K562 (cell line): ENCODE data around the gene CACNA2D3. TPM values are rescaled to one million over a fixed set of nuclear protein-coding genes. Genes with fewer than 3 reads are reported as not detected.

Experiments used
- ATAC-seq: fragments of 200-7000 bp; cut with Tn5 transposase; 3 replicates; pipeline ENCODE4 v1.9.1; 2020; ENCODE audit warnings: moderate library complexity
- BruUV-seq: library from RNA; stranded (reverse); fragments of 400-500 nt; replicated peaks from 2 replicates; lab custom pipeline; 2021; lab: Mats Ljungman, UMichigan
- CTCF ChIA-PET: fragments of 300-600 bp; formaldehyde crosslinking; extraction: SDS; loops from one replicate; lab custom pipeline; 2021; ENCODE audit warnings: low intra/inter-chr PET ratio; lab: Yijun Ruan, JAX
- POLR2A ChIA-PET: fragments of 300-600, 350-650 bp; sonication (Branson Sonifier 250); formaldehyde crosslinking; extraction: SDS; loops from one replicate; lab custom pipeline; 2021; ENCODE audit warnings: antibody characterized with exemption, inconsistent platforms; lab: Yijun Ruan, JAX
- DNase-seq, 4 experiments: peaks; one replicate each; pipeline versions ENCODE4 v3.0.0 to v3.0.0-alpha.2; 2011 to 2018; ENCODE audit warnings: low spot score in 3 of 4, mixed read lengths in 3 of 4; ENCODE audit errors: extremely low read depth in 1 of 4
- FAIRE-seq: peaks from 2 replicates; lab custom pipeline; 2011; peaks lifted over from hg19 to GRCh38; lab: Jason Lieb, UNC
- H2AFZ ChIP-seq: 2 replicates; pipeline ENCODE4 v1.6.0; 2011; ENCODE audit warnings: low read depth, low read length, control low read depth, inconsistent platforms
- H3K27ac ChIP-seq: fragments of 200-600 bp; 3 replicates; pipeline ENCODE4 v1.8.0; 2011; ENCODE audit warnings: low read depth, mild to moderate bottlenecking, control low read depth, inconsistent platforms, low read length, moderate library complexity, mixed read lengths; ENCODE audit errors: extremely low read depth
- H3K27me3 ChIP-seq, 2 experiments: fragments of 300-600 bp in 1 of 2; 2 replicates in 1 of 2; 3 replicates in 1 of 2; pipeline versions ENCODE4 v1.6.0 to v1.8.0; 2011; ENCODE audit warnings: inconsistent platforms in 2 of 2, low read length in 2 of 2, mild to moderate bottlenecking in 1 of 2, mixed read lengths in 1 of 2, moderate library complexity in 1 of 2; ENCODE audit not compliant: control insufficient read depth in 2 of 2, insufficient read depth in 2 of 2
- H3K36me3 ChIP-seq: fragments of 300-600 bp; 3 replicates; pipeline ENCODE4 v1.8.0; 2011; ENCODE audit warnings: mild to moderate bottlenecking, low read length, inconsistent platforms; ENCODE audit not compliant: control insufficient read depth, insufficient read depth
- H3K4me1 ChIP-seq, 2 experiments: fragments of 200-600 bp in 1 of 2; replicated peaks in 1 of 2; 2 replicates in 1 of 2; 3 replicates in 1 of 2; pipeline versions ENCODE4 v1.5.1 to v1.8.0; 2011; ENCODE audit warnings: inconsistent platforms in 2 of 2, low read length in 2 of 2, mild to moderate bottlenecking in 1 of 2, mixed read lengths in 1 of 2, moderate library complexity in 1 of 2; ENCODE audit not compliant: control insufficient read depth in 2 of 2, insufficient read depth in 2 of 2
- H3K4me2 ChIP-seq: 2 replicates; pipeline ENCODE4 v1.6.1; 2011; ENCODE audit warnings: low read length, control low read depth, inconsistent platforms, mixed read lengths; ENCODE audit not compliant: insufficient read depth
- H3K4me3 ChIP-seq: fragments of 200-600 bp; sonication (generic), shearing (Covaris generic); 2 replicates; pipeline ENCODE4 v1.5.1; 2016; ENCODE audit warnings: control low read depth, inconsistent platforms
- H3K79me2 ChIP-seq: fragments of 200-600 bp; 3 replicates; pipeline ENCODE4 v1.8.0; 2011; ENCODE audit warnings: low read length, inconsistent platforms; ENCODE audit not compliant: control insufficient read depth, insufficient read depth
- H3K9ac ChIP-seq, 2 experiments: 2 replicates each; pipeline versions ENCODE4 v1.6.0 to v1.6.1; 2011; ENCODE audit warnings: low read depth in 2 of 2, low read length in 2 of 2, control low read depth in 1 of 2, inconsistent platforms in 1 of 2, mild to moderate bottlenecking in 1 of 2, mixed read lengths in 1 of 2; ENCODE audit not compliant: insufficient read depth in 1 of 2
- H3K9me1 ChIP-seq: one replicate; pipeline ENCODE4 v1.6.0; 2011; ENCODE audit warnings: inconsistent platforms, mild to moderate bottlenecking, low read length, moderate library complexity; ENCODE audit not compliant: control insufficient read depth, insufficient read depth
- H3K9me3 ChIP-seq: replicated peaks from 2 replicates; pipeline ENCODE4 v1.5.1; 2011; ENCODE audit warnings: low read depth, low read length, inconsistent platforms; ENCODE audit not compliant: control insufficient read depth, insufficient read depth
- H4K20me1 ChIP-seq: replicated peaks from 2 replicates; pipeline ENCODE4 v1.6.1; 2011; ENCODE audit warnings: low read length, inconsistent platforms, mixed read lengths; ENCODE audit not compliant: control insufficient read depth, insufficient read depth
- CBX1 ChIP-seq: sonication (generic); IDR thresholded peaks from 2 replicates; pipeline ENCODE4 v1.6.1; 2016; ENCODE audit warnings: antibody characterized with exemption, low read depth, mild to moderate bottlenecking
- FOXK1 ChIP-seq: sonication (generic); formaldehyde crosslinking; IDR thresholded peaks from 2 replicates; pipeline ENCODE4 v1.8.0; 2022; ENCODE audit warnings: missing genetic modification reagents, mild to moderate bottlenecking, borderline replicate concordance
- MAFG ChIP-seq: fragments of 450-650 bp; conservative IDR thresholded peaks from 2 replicates; pipeline ENCODE4 v1.6.1; 2016; ENCODE audit warnings: missing genetic modification characterization, missing compliant biosample characterization
- MCM5 ChIP-seq: fragments of 450-650 bp; IDR thresholded peaks from 2 replicates; pipeline ENCODE4 v1.6.1; 2016; ENCODE audit warnings: low read depth
- PCBP2 ChIP-seq: fragments of 200-400 bp; formaldehyde crosslinking; IDR thresholded peaks from 2 replicates; pipeline ENCODE4 v1.6.1; 2018; ENCODE audit warnings: low read length, low read depth, mild to moderate bottlenecking, moderate library complexity; ENCODE audit not compliant: poor library complexity, severe bottlenecking
- SAFB ChIP-seq: fragments of 200-400 bp; formaldehyde crosslinking; IDR thresholded peaks from 2 replicates; pipeline ENCODE4 v1.6.1; 2017; ENCODE audit warnings: low read depth, low read length, borderline replicate concordance
- SNIP1 ChIP-seq: fragments of 450-650 bp; IDR thresholded peaks from 2 replicates; pipeline ENCODE4 v1.7.1; 2017; ENCODE audit warnings: low read depth, mild to moderate bottlenecking
- TSC22D4 ChIP-seq: fragments of 450-650 bp; IDR thresholded peaks from 2 replicates; pipeline ENCODE4 v1.6.1; 2016; ENCODE audit warnings: missing genetic modification characterization, missing biosample characterization, control low read depth
- ZNF12 ChIP-seq: sonication (generic); formaldehyde crosslinking; IDR thresholded peaks from 2 replicates; pipeline ENCODE4 v1.4.0; 2020; ENCODE audit warnings: mild to moderate bottlenecking, missing genetic modification reagents
- ZNF280B ChIP-seq: fragments of 250-450 bp; sonication (Bioruptor Pico); IDR thresholded peaks from 2 replicates; pipeline ENCODE4 v1.5.1; 2021; ENCODE audit warnings: mild to moderate bottlenecking
- ZSCAN32 ChIP-seq: fragments of 450-650 bp; formaldehyde crosslinking; IDR thresholded peaks from 2 replicates; pipeline ENCODE4 v1.4.0; 2020; ENCODE audit warnings: mild to moderate bottlenecking, moderate library complexity
- WGBS: fragments of 100-300 bp; shearing (Covaris generic); methylation state at CpG from one replicate; pipeline ENCODE4 v1.1.6; 2016; ENCODE audit warnings: low coverage, mixed read lengths; ENCODE audit not compliant: insufficient coverage; ENCODE audit errors: missing lambda C conversion rate; 5-methylcytosine and 5-hydroxymethylcytosine counted together
- in situ Hi-C: fragments of 300-500 bp; cut with MboI; formaldehyde crosslinking; loops from 4 replicates; pipeline ENCODE4 v1.15.0; 2018; ENCODE audit warnings: inconsistent platforms, mixed read lengths
- intact Hi-C: fragments of 100-400 bp; cut with micrococcal nuclease; formaldehyde crosslinking; loops from 2 replicates; pipeline ENCODE4 v1.14.2; 2022
- polyA plus RNA-seq, 8 experiments: library from polyadenylated mRNA; depleted of rRNA in 4 of 8; stranded (reverse) in 5 of 8; unstranded in 3 of 8; fragments of >200 nt; fragmentation: Nextera tagmentation in 2 of 8; fragmentation: Illumina TruSeq in 1 of 8; extraction: Ambion mirVana in 2 of 8; extraction: Trizol in 1 of 8; gene quantifications; 2 replicates each; pipeline versions ENCODE4 v1.2.1 to v1.2.3, GENCODE V29; 2011 to 2014; ENCODE audit warnings: inconsistent platforms in 1 of 8, missing spikeins in 1 of 8
- total RNA-seq, 7 experiments: library from RNA; depleted of rRNA in 6 of 7; stranded (reverse); fragments of >200 nt in 6 of 7; fragmentation: Illumina TruSeq in 2 of 7; extraction: Trizol in 2 of 7; gene quantifications; 2 replicates each; pipeline versions ENCODE4 v1.2.1 to v1.2.3, GENCODE V29; 2011 to 2021; ENCODE audit warnings: low replicate concordance in 1 of 7
- TF ChIP-seq, protein P1 (sequence below), 2 experiments: IDR thresholded peaks in 1 of 2; conservative IDR thresholded peaks in 1 of 2; 2 replicates each; pipeline ENCODE4 v1.6.1; 2016; ENCODE audit warnings: low read depth in 2 of 2, mild to moderate bottlenecking in 1 of 2, missing compliant biosample characterization in 1 of 2, missing genetic modification characterization in 1 of 2, moderate library complexity in 1 of 2
- TF ChIP-seq, protein P2 (sequence below): sonication (generic); formaldehyde crosslinking; IDR thresholded peaks from 2 replicates; pipeline ENCODE4 v1.8.0; 2022; ENCODE audit warnings: mild to moderate bottlenecking, missing genetic modification reagents
- TF ChIP-seq, protein P3 (sequence below): IDR thresholded peaks from 2 replicates; pipeline ENCODE4 v1.6.1; 2011; ENCODE audit warnings: borderline replicate concordance, low read depth, mild to moderate bottlenecking, moderate library complexity, low read length; ENCODE audit not compliant: insufficient read depth, poor library complexity, severe bottlenecking
- TF ChIP-seq, protein P4 (sequence below): fragments of 450-650 bp; IDR thresholded peaks from 2 replicates; pipeline ENCODE4 v1.6.1; 2016

Gene CACNA2D3
- total and polyA plus RNA-seq, 9 of the 15 experiments (the other 6 are each of a cell fraction or from before 2014, with no cell fraction given): 0.01 TPM; not detected in 8

GRCh38 chr3:55077726-55078125 lies 955.4 kb downstream of the CACNA2D3 start:
- WGBS: 0% methylated on average over 4 of the region's 7 CpGs
- FAIRE-seq (no peak), DNase-seq (no peak), ATAC-seq (no peak)
- H3K4me2 ChIP-seq: no peak overlapping the region
- no TSS peak for BruUV-seq
- no peaks in the 10 kb centered on the region for H3K4me1 ChIP-seq
- no peaks in the 10 kb centered on the region for H3K9me3 ChIP-seq
- POLR2A ChIA-PET: no interaction called here
- no peaks in the 10 kb centered on the region for H3K9me1 ChIP-seq
- H3K27ac ChIP-seq: no peak overlapping the region
- no peaks in the 10 kb centered on the region for H4K20me1 ChIP-seq
- H3K27me3 ChIP-seq: peaks cover 0 to 4% of the 10 kb centered on the region in 2 experiments; a peak in 1 of 5 replicates
- in situ Hi-C loops (no loop called here), intact Hi-C loops (no loop called here)
- CTCF ChIA-PET: no interaction called here
- H3K79me2 ChIP-seq: no peaks in the 10 kb centered on the region
- no peak overlapping the region for H3K9ac ChIP-seq
- no peak overlapping the region for H2AFZ ChIP-seq
- H3K4me3 ChIP-seq: no peak overlapping the region
- H3K36me3 ChIP-seq: no peaks in the 10 kb centered on the region
- no peak for TF ChIP-seq ZSCAN32 (CRISPR knock-in tag)
- TF ChIP-seq FOXK1 (CRISPR knock-in tag): no peak
- no peak for TF ChIP-seq SAFB
- no peak for TF ChIP-seq TSC22D4
- TF ChIP-seq, protein P1, sequence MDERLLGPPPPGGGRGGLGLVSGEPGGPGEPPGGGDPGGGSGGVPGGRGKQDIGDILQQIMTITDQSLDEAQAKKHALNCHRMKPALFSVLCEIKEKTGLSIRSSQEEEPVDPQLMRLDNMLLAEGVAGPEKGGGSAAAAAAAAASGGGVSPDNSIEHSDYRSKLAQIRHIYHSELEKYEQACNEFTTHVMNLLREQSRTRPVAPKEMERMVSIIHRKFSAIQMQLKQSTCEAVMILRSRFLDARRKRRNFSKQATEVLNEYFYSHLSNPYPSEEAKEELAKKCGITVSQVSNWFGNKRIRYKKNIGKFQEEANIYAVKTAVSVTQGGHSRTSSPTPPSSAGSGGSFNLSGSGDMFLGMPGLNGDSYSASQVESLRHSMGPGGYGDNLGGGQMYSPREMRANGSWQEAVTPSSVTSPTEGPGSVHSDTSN (CRISPR knock-in tag; IDR thresholded peaks at IDR 0.05; ENCODE audit: low read depth): no peak
- TF ChIP-seq, protein P1 (tag; conservative IDR thresholded peaks at IDR 0.05; ENCODE audit: low read depth): no peak
- no peak for TF ChIP-seq MCM5
- no peak for TF ChIP-seq MAFG (tag)
- TF ChIP-seq, protein P2, sequence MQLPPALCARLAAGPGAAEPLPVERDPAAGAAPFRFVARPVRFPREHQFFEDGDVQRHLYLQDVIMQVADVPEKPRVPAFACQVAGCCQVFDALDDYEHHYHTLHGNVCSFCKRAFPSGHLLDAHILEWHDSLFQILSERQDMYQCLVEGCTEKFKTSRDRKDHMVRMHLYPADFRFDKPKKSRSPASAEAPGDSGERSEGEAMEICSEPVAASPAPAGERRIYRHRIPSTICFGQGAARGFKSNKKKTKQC (CRISPR knock-in tag): no peak
- TF ChIP-seq, protein P3, sequence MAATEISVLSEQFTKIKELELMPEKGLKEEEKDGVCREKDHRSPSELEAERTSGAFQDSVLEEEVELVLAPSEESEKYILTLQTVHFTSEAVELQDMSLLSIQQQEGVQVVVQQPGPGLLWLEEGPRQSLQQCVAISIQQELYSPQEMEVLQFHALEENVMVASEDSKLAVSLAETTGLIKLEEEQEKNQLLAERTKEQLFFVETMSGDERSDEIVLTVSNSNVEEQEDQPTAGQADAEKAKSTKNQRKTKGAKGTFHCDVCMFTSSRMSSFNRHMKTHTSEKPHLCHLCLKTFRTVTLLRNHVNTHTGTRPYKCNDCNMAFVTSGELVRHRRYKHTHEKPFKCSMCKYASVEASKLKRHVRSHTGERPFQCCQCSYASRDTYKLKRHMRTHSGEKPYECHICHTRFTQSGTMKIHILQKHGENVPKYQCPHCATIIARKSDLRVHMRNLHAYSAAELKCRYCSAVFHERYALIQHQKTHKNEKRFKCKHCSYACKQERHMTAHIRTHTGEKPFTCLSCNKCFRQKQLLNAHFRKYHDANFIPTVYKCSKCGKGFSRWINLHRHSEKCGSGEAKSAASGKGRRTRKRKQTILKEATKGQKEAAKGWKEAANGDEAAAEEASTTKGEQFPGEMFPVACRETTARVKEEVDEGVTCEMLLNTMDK: no peak
- TF ChIP-seq, protein P4, sequence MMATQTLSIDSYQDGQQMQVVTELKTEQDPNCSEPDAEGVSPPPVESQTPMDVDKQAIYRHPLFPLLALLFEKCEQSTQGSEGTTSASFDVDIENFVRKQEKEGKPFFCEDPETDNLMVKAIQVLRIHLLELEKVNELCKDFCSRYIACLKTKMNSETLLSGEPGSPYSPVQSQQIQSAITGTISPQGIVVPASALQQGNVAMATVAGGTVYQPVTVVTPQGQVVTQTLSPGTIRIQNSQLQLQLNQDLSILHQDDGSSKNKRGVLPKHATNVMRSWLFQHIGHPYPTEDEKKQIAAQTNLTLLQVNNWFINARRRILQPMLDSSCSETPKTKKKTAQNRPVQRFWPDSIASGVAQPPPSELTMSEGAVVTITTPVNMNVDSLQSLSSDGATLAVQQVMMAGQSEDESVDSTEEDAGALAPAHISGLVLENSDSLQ: no peak
- no peak for TF ChIP-seq ZNF280B (CRISPR knock-in tag)
- TF ChIP-seq SNIP1: no peak
- no peak for TF ChIP-seq CBX1
- no peak for TF ChIP-seq PCBP2
- no peak for TF ChIP-seq ZNF12 (CRISPR knock-in tag)
